ENCODE data around the gene MCM3. TPM values are rescaled to one million over a fixed set of nuclear protein-coding genes. Genes with fewer than 3 reads are reported as not detected.

MCM3 gene
- polyA plus RNA-seq, 3 donors = 10.7 to 15.3 (median 12.1) TPM

DNA sequence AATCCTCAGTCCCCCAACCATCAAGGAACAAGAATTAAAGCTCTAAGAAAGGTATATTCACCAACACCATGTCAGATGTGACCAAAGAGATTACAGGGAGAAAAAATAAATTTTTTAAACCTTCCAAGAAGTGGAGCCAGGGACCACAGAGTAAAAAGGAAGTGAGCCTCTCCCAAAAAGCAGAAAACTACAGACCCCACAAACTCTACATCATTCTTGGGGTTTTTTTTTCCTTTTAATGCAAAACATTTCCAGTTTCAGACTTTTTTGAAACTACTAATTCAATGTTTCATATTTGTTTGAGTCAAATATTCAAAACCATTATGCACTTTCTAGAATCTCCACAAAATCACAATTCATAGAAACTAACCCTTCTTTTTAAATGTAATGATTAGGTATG is 33.4 kb downstream of the MCM3 start:
- Histone ChIP-seq H3K27me3 (ENCODE audit: control insufficient read depth in 2 of 2, insufficient read depth in 2 of 2, low read length in 2 of 2) (peaks cover 0 to 2% of the 10 kb centered on the region in 2 donors), H2AFZ (ENCODE audit: insufficient read depth, low read depth, low read length, poor library complexity, severe bottlenecking) (no peak overlapping the region), H4K20me1 (ENCODE audit: insufficient read depth, low read length) (no peaks in the 10 kb centered on the region), H3K4me2 (replicated peaks; ENCODE audit: extremely low read depth, low read length, poor library complexity, severe bottlenecking) (no peak overlapping the region), H3K4me3 (replicated peaks in 1 of 3; ENCODE audit: low read depth in 2 of 3, low read length in 3 of 3) (no peak overlapping the region), H3K4me1 (ENCODE audit: control insufficient read depth in 1 of 2, insufficient read depth in 2 of 2, low read length in 2 of 2) (no peaks in the 10 kb centered on the region), H3K79me2 (ENCODE audit: insufficient read depth, low read length) (no peaks in the 10 kb centered on the region), H3K36me3 (replicated peaks in 1 of 2; ENCODE audit: control insufficient read depth in 1 of 2, insufficient read depth in 2 of 2, low read length in 2 of 2) (no peaks in the 10 kb centered on the region), H3K9me3 (replicated peaks in 1 of 2; ENCODE audit: control insufficient read depth in 1 of 2, insufficient read depth in 1 of 2, low read length in 2 of 2) (no peaks in the 10 kb centered on the region), H3K9ac (ENCODE audit: insufficient read depth, low read length, poor library complexity, severe bottlenecking) (no peak overlapping the region), H3K27ac (ENCODE audit: low read depth in 1 of 2, low read length in 2 of 2) (no peak overlapping the region)
- TF ChIP-seq, protein P1, sequence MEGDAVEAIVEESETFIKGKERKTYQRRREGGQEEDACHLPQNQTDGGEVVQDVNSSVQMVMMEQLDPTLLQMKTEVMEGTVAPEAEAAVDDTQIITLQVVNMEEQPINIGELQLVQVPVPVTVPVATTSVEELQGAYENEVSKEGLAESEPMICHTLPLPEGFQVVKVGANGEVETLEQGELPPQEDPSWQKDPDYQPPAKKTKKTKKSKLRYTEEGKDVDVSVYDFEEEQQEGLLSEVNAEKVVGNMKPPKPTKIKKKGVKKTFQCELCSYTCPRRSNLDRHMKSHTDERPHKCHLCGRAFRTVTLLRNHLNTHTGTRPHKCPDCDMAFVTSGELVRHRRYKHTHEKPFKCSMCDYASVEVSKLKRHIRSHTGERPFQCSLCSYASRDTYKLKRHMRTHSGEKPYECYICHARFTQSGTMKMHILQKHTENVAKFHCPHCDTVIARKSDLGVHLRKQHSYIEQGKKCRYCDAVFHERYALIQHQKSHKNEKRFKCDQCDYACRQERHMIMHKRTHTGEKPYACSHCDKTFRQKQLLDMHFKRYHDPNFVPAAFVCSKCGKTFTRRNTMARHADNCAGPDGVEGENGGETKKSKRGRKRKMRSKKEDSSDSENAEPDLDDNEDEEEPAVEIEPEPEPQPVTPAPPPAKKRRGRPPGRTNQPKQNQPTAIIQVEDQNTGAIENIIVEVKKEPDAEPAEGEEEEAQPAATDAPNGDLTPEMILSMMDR (IDR thresholded peaks at IDR 0.05) = no peak
- no peaks in the 10 kb centered on the region for H3K4me1 Mint-ChIP-seq
- H3K27ac Mint-ChIP-seq = no peak overlapping the region
- peaks cover 0 to 3% (median 0%) of the 10 kb centered on the region in 7 donors for H3K9me3 Mint-ChIP-seq
- no peak for DNase-seq
- H3K4me3 Mint-ChIP-seq = no peak overlapping the region
- intact Hi-C loops (cut with micrococcal nuclease) = no loop called here
- H3K27me3 Mint-ChIP-seq (ENCODE audit: low read depth in 3 of 3) = peaks cover 12 to 25% (median 16%) of the 10 kb centered on the region in 3 donors
- no peaks in the 10 kb centered on the region for H3K36me3 Mint-ChIP-seq

DNA sequence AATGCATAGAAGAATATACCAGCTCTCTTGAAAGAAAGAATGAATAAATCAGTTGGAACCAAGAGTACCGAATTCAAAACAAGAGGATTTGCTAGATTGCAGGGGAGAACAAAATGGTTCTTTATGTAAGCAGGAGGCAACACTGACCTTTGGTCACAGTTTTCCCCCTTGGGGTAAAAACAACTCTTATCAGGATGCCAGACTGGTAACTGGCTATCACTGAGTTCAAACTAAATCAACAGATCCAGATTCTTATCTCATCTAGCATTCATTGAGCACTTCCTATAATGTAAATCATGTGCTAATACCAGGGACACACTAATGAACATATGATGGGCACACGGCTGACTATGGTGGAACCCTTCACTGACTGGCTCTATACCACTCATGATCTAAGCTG is 35.5 kb downstream of the MCM3 start:
- Histone ChIP-seq H3K4me1 (ENCODE audit: control insufficient read depth in 1 of 2, insufficient read depth in 2 of 2, low read length in 2 of 2) (no peaks in the 10 kb centered on the region), H3K9me3 (replicated peaks in 1 of 2; ENCODE audit: control insufficient read depth in 1 of 2, insufficient read depth in 1 of 2, low read length in 2 of 2) (no peaks in the 10 kb centered on the region), H4K20me1 (ENCODE audit: insufficient read depth, low read length) (no peaks in the 10 kb centered on the region), H3K36me3 (replicated peaks in 1 of 2; ENCODE audit: control insufficient read depth in 1 of 2, insufficient read depth in 2 of 2, low read length in 2 of 2) (no peaks in the 10 kb centered on the region), H3K9ac (ENCODE audit: insufficient read depth, low read length, poor library complexity, severe bottlenecking) (no peak overlapping the region), H3K27me3 (ENCODE audit: control insufficient read depth in 2 of 2, insufficient read depth in 2 of 2, low read length in 2 of 2) (no peaks in the 10 kb centered on the region), H2AFZ (ENCODE audit: insufficient read depth, low read depth, low read length, poor library complexity, severe bottlenecking) (no peak overlapping the region), H3K4me2 (replicated peaks; ENCODE audit: extremely low read depth, low read length, poor library complexity, severe bottlenecking) (no peak overlapping the region), H3K27ac (ENCODE audit: low read depth in 1 of 2, low read length in 2 of 2) (no peak overlapping the region), H3K4me3 (replicated peaks in 1 of 3; ENCODE audit: low read depth in 2 of 3, low read length in 3 of 3) (no peak overlapping the region), H3K79me2 (ENCODE audit: insufficient read depth, low read length) (no peaks in the 10 kb centered on the region)
- H3K4me1 Mint-ChIP-seq = no peaks in the 10 kb centered on the region
- no peak for DNase-seq
- WGBS (ENCODE audit: insufficient coverage) = 25% methylated on average over 1 of the region's 2 CpGs
- peaks cover 5 to 16% (median 13%) of the 10 kb centered on the region in 3 donors for H3K27me3 Mint-ChIP-seq (ENCODE audit: low read depth in 3 of 3)
- no peak overlapping the region for H3K4me3 Mint-ChIP-seq
- H3K9me3 Mint-ChIP-seq = peaks cover 0 to 3% (median 0%) of the 10 kb centered on the region in 7 donors
- H3K36me3 Mint-ChIP-seq = no peaks in the 10 kb centered on the region
- intact Hi-C loops (cut with micrococcal nuclease) = no loop called here
- H3K27ac Mint-ChIP-seq = no peak overlapping the region
- TF ChIP-seq, protein P1 (IDR thresholded peaks at IDR 0.05) = no peak
